HepG2 (cell line): ENCODE data around the gene NELFB. TPM values are rescaled to one million over a fixed set of nuclear protein-coding genes. Genes with fewer than 3 reads are reported as not detected.
A peak's percentile ranks its signal among the peaks of the same experiment; 100 is the strongest.

Source experiments
- ATAC-seq: fragments of 200-7000 bp; cut with Tn5 transposase; 3 replicates; pipeline ENCODE4 v1.9.1; 2020; ENCODE audit warnings: mild to moderate bottlenecking, moderate library complexity
- BruUV-seq: library from RNA; stranded (reverse); fragments of 400-500 nt; replicated peaks from 2 replicates; lab custom pipeline; 2021; lab: Mats Ljungman, UMichigan
- CTCF ChIA-PET: fragments of 300-600 bp; formaldehyde crosslinking; extraction: SDS; loops from one replicate; lab custom pipeline; 2021; ENCODE audit warnings: low total read pairs, inconsistent platforms, low intra/inter-chr PET ratio; lab: Yijun Ruan, JAX
- POLR2A ChIA-PET: fragments of 350-600 bp; sonication (Branson Sonifier 250); formaldehyde crosslinking; loops from one replicate; lab custom pipeline; 2020; ENCODE audit warnings: antibody characterized with exemption, inconsistent platforms; lab: Yijun Ruan, JAX
- DNase-seq: peaks from one replicate; pipeline ENCODE4 v3.0.0-alpha.2; 2015; ENCODE audit warnings: low spot score
- FAIRE-seq: peaks from 3 replicates; lab custom pipeline; 2011; peaks lifted over from hg19 to GRCh38; lab: Jason Lieb, UNC
- H2AFZ ChIP-seq: one replicate; pipeline ENCODE4 v1.6.1; 2011; ENCODE audit warnings: low read length, inconsistent platforms
- H3K27ac ChIP-seq: fragments of 300-600 bp; 3 replicates; pipeline ENCODE4 v1.8.0; 2011; ENCODE audit warnings: mixed run types, mild to moderate bottlenecking, mixed read lengths, low read length, inconsistent platforms; ENCODE audit not compliant: insufficient read depth; ENCODE audit errors: extremely low read length
- H3K27me3 ChIP-seq, 2 experiments: fragments of 200-600 bp in 1 of 2; 2 replicates in 1 of 2; 3 replicates in 1 of 2; pipeline versions ENCODE4 v1.6.0 to v1.8.0; 2011; ENCODE audit warnings: low read length in 2 of 2, mild to moderate bottlenecking in 2 of 2, moderate library complexity in 2 of 2, inconsistent platforms in 1 of 2; ENCODE audit not compliant: insufficient read depth in 2 of 2, control insufficient read depth in 1 of 2
- H3K36me3 ChIP-seq, 2 experiments: fragments of 200-600 bp in 1 of 2; replicated peaks in 1 of 2; 2 replicates in 1 of 2; 3 replicates in 1 of 2; pipeline versions ENCODE4 v1.5.1 to v1.8.0; 2011; ENCODE audit warnings: low read length in 2 of 2, inconsistent platforms in 1 of 2; ENCODE audit not compliant: insufficient read depth in 2 of 2, control insufficient read depth in 1 of 2
- H3K4me1 ChIP-seq: 2 replicates; pipeline ENCODE4 v1.5.1; 2012; ENCODE audit warnings: low read length, inconsistent platforms; ENCODE audit not compliant: insufficient read depth
- H3K4me2 ChIP-seq: 2 replicates; pipeline ENCODE4 v1.6.0; 2011; ENCODE audit warnings: low read depth, low read length, inconsistent platforms
- H3K4me3 ChIP-seq, 3 experiments: fragments of 200-600 bp in 1 of 3; sonication (generic), shearing (Covaris generic) in 1 of 3; replicated peaks in 1 of 3; 2 replicates each; pipeline ENCODE4 v1.5.1; 2011 to 2016; ENCODE audit warnings: low read length in 3 of 3, inconsistent platforms in 2 of 3, low read depth in 2 of 3, mild to moderate bottlenecking in 2 of 3, control low read depth in 1 of 3, mixed read lengths in 1 of 3; ENCODE audit not compliant: insufficient read depth in 1 of 3
- H3K79me2 ChIP-seq: one replicate; pipeline ENCODE4 v1.6.1; 2011; ENCODE audit warnings: low read length, inconsistent platforms; ENCODE audit not compliant: insufficient read depth
- H3K9ac ChIP-seq: 2 replicates; pipeline ENCODE4 v1.6.0; 2011; ENCODE audit warnings: mild to moderate bottlenecking, low read depth, low read length, inconsistent platforms; ENCODE audit not compliant: insufficient read depth
- H3K9me3 ChIP-seq: 2 replicates; pipeline ENCODE4 v1.5.1; 2012; ENCODE audit warnings: mild to moderate bottlenecking, low read length
- H4K20me1 ChIP-seq: 2 replicates; pipeline ENCODE4 v1.6.0; 2011; ENCODE audit warnings: inconsistent platforms, mild to moderate bottlenecking, low read length, moderate library complexity; ENCODE audit not compliant: insufficient read depth
- ATF6 ChIP-seq: sonication (generic); formaldehyde crosslinking; conservative IDR thresholded peaks from 2 replicates; pipeline ENCODE4 v1.4.0; 2020; ENCODE audit warnings: missing genetic modification reagents
- FOXK1 ChIP-seq: sonication (generic); formaldehyde crosslinking; IDR thresholded peaks from 2 replicates; pipeline ENCODE4 v1.4.0; 2020; ENCODE audit warnings: low read depth, missing genetic modification reagents, borderline replicate concordance
- FOXP4 ChIP-seq: sonication (generic); formaldehyde crosslinking; IDR thresholded peaks from 2 replicates; pipeline ENCODE4 v1.4.0; 2020; ENCODE audit warnings: missing genetic modification reagents
- HNF4A ChIP-seq: sonication (generic); formaldehyde crosslinking; IDR thresholded peaks from 2 replicates; pipeline ENCODE4 v1.4.0; 2020; ENCODE audit warnings: missing genetic modification reagents
- IKZF5 ChIP-seq: IDR thresholded peaks from 2 replicates; pipeline ENCODE4 v1.6.1; 2018; ENCODE audit warnings: missing genetic modification reagents, mild to moderate bottlenecking, missing compliant biosample characterization
- MAFK ChIP-seq, 2 experiments: IDR thresholded peaks in 1 of 2; conservative IDR thresholded peaks in 1 of 2; 2 replicates each; pipeline ENCODE4 v1.6.1; 2011; ENCODE audit warnings: improper control_type of control experiment in 2 of 2, low read length in 2 of 2
- SAP130 ChIP-seq: IDR thresholded peaks from 2 replicates; pipeline ENCODE4 v1.6.1; 2016; ENCODE audit warnings: low read depth
- SKI ChIP-seq: fragments of 450-650 bp; IDR thresholded peaks from one replicate; pipeline ENCODE4 v1.6.1; 2018; ENCODE audit warnings: mild to moderate bottlenecking; ENCODE audit not compliant: partially characterized antibody
- SOX6 ChIP-seq, 2 experiments: fragments of 450-650 bp in 1 of 2; sonication (generic) in 1 of 2; formaldehyde crosslinking in 1 of 2; IDR thresholded peaks; 2 replicates each; pipeline versions ENCODE4 v1.4.0 to v1.6.1; 2017 to 2020; ENCODE audit warnings: antibody characterized with exemption in 1 of 2, mild to moderate bottlenecking in 1 of 2, missing genetic modification reagents in 1 of 2
- YEATS4 ChIP-seq: sonication (generic); formaldehyde crosslinking; IDR thresholded peaks from 2 replicates; pipeline ENCODE4 v1.4.0; 2020; ENCODE audit warnings: missing genetic modification reagents, borderline replicate concordance
- ZFAT ChIP-seq: sonication (generic); formaldehyde crosslinking; conservative IDR thresholded peaks from 2 replicates; pipeline ENCODE4 v1.8.1; 2023; ENCODE audit warnings: missing genetic modification reagents, inconsistent platforms
- ZNF207 ChIP-seq: fragments of 450-650 bp; IDR thresholded peaks from 2 replicates; pipeline ENCODE4 v1.6.1; 2016; ENCODE audit warnings: antibody characterized with exemption, borderline replicate concordance
- ZNF232 ChIP-seq: sonication (generic); formaldehyde crosslinking; IDR thresholded peaks from 2 replicates; pipeline ENCODE4 v1.4.0; 2020; ENCODE audit warnings: missing genetic modification reagents, borderline replicate concordance
- ZNF256 ChIP-seq: sonication (generic); formaldehyde crosslinking; conservative IDR thresholded peaks from 2 replicates; pipeline ENCODE4 v1.4.0; 2020; ENCODE audit warnings: missing genetic modification reagents
- ZNF598 ChIP-seq: sonication (generic); formaldehyde crosslinking; IDR thresholded peaks from 2 replicates; pipeline ENCODE4 v1.5.1; 2020; ENCODE audit warnings: mild to moderate bottlenecking, missing genetic modification reagents, borderline replicate concordance
- ZSCAN9 ChIP-seq: IDR thresholded peaks from 2 replicates; pipeline ENCODE4 v1.6.1; 2016; ENCODE audit warnings: borderline replicate concordance
- WGBS: methylation state at CpG from one replicate; pipeline ENCODE4 v1.1.6; 2017; ENCODE audit warnings: low lambda C conversion rate; 5-methylcytosine and 5-hydroxymethylcytosine counted together
- in situ Hi-C: cut with HindIII; loops from 2 replicates; pipeline ENCODE4 v1.10.0; 2017; ENCODE audit warnings: low pct_unique_long_range_greater_than_20kb; ENCODE audit not compliant: extremely low pct_ligation_motif_present
- intact Hi-C: fragments of 100-400 bp; cut with micrococcal nuclease; formaldehyde crosslinking; loops from one replicate; pipeline ENCODE4 v1.10.0; 2022; ENCODE audit not compliant: unreplicated experiment
- polyA plus RNA-seq, 8 experiments: library from polyadenylated mRNA; depleted of rRNA in 3 of 8; stranded (reverse) in 7 of 8; unstranded in 1 of 8; fragments of >200 nt; fragmentation: Illumina TruSeq in 4 of 8; extraction: Trizol in 4 of 8; gene quantifications; 2 replicates each; pipeline versions ENCODE4 v1.2.1 to v1.2.3, GENCODE V29; 2011 to 2016; ENCODE audit warnings: low read depth in 4 of 8, missing spikeins in 1 of 8, mixed read lengths in 1 of 8; ENCODE audit not compliant: insufficient read depth in 1 of 8
- total RNA-seq, 5 experiments: library from RNA; depleted of rRNA; stranded (reverse); fragments of >200 nt; fragmentation: Illumina TruSeq; extraction: Trizol; gene quantifications; 2 replicates each; pipeline ENCODE4 v1.2.3, GENCODE V29; 2016; ENCODE audit warnings: low read depth in 1 of 5
- TF ChIP-seq, protein P1 (sequence below): sonication (generic); formaldehyde crosslinking; IDR thresholded peaks from 2 replicates; pipeline ENCODE4 v1.4.0; 2020; ENCODE audit warnings: mild to moderate bottlenecking, missing genetic modification reagents, borderline replicate concordance

NELFB gene
- total and polyA plus RNA-seq, 2 of the 13 experiments (the other 11 are each of a cell fraction or from before 2014, with no cell fraction given), result 26.5 to 45.8 TPM

GRCh38 chr9:137300567-137301080 is 45.5 kb downstream of the NELFB start:
- in situ Hi-C loops, result no loop called here
- Histone ChIP-seq H3K36me3 (no peaks in the 10 kb centered on the region), H4K20me1 (no peaks in the 10 kb centered on the region), H3K4me3 (peak overlapping the region; percentile 46 to 63 (median 51)), H3K27ac (no peak overlapping the region), H3K4me2 (peak overlapping the region; percentile 82), H3K9me3 (no peaks in the 10 kb centered on the region), H2AFZ (no peak overlapping the region), H3K79me2 (no peaks in the 10 kb centered on the region), H3K4me1 (peaks cover 74% of the 10 kb centered on the region), H3K9ac (no peak overlapping the region), H3K27me3 (peaks cover 13 to 73% of the 10 kb centered on the region in 2 experiments)
- ATAC-seq (no peak), DNase-seq (no peak), FAIRE-seq (peak; percentile 21)
- ChIA-PET POLR2A (interaction anchor here (1.9 kb wide), 1 partner anchor 19 kb away, joined by 5 read pairs; no protein-coding TSS in a partner anchor), CTCF (interaction anchor here (0.6 kb wide), 1 partner anchor 19 kb away, joined by 3 read pairs; no protein-coding TSS in a partner anchor)
- no TSS peak for BruUV-seq
- WGBS, result 2% methylated on average over 23 of the region's 25 CpGs
- intact Hi-C loops, result loop anchor here (10.0 kb wide), 1 partner anchor 104 kb away; no protein-coding TSS in a partner anchor
- TF ChIP-seq YEATS4 (CRISPR knock-in tag) (no peak), MAFK (conservative IDR thresholded peaks at IDR 0.05 in 1 of 2, IDR thresholded peaks at IDR 0.05 in 1 of 2; ENCODE audit: low read length in 2 of 2) (no peak), ZNF256 (no peak), HNF4A (CRISPR knock-in tag) (0 out of 2 replicates have a peak, but pooled peaks have one; percentile 10), FOXK1 (CRISPR knock-in tag) (0 out of 2 replicates have a peak, but pooled peaks have one; percentile 13), ZNF232 (CRISPR knock-in tag) (no peak), FOXP4 (CRISPR knock-in tag) (peak; percentile 71), ZNF598 (CRISPR knock-in tag) (no peak), ZSCAN9 (CRISPR knock-in tag) (no peak), SKI (no peak), ZFAT (CRISPR knock-in tag) (no peak), ZNF207 (no peak), IKZF5 (CRISPR knock-in tag) (0 out of 2 replicates have a peak, but pooled peaks have one; percentile 4), ATF6 (CRISPR knock-in tag) (no peak), SAP130 (CRISPR knock-in tag) (peak; percentile 59; the same call in 1 of the 2 replicates), SOX6 (IDR thresholded peaks at IDR 0.05) (no peak), SOX6 (CRISPR knock-in tag; IDR thresholded peaks at IDR 0.05) (no peak)
- TF ChIP-seq, protein P1, sequence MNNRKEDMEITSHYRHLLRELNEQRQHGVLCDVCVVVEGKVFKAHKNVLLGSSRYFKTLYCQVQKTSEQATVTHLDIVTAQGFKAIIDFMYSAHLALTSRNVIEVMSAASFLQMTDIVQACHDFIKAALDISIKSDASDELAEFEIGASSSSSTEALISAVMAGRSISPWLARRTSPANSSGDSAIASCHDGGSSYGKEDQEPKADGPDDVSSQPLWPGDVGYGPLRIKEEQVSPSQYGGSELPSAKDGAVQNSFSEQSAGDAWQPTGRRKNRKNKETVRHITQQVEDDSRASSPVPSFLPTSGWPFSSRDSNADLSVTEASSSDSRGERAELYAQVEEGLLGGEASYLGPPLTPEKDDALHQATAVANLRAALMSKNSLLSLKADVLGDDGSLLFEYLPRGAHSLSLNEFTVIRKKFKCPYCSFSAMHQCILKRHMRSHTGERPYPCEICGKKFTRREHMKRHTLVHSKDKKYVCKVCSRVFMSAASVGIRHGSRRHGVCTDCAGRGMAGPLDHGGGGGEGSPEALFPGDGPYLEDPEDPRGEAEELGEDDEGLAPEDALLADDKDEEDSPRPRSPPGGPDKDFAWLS (CRISPR knock-in tag), result no peak
